ENCODE measurements around the gene FSIP1. TPM values are rescaled to one million over a fixed set of nuclear protein-coding genes. Genes with fewer than 3 reads are reported as not detected.

FSIP1 gene
- total RNA-seq, 6 experiments from 2014 or later = 0.07 to 0.74 (median 0.35) TPM; not detected in 1

GRCh38 chr15:39582977-39583595 is 199.6 kb downstream of the FSIP1 start:
- peak overlapping the region; percentile 48 to 58 (median 53) for H3K4me3 ChIP-seq
- intact Hi-C loops (cut with DNase I) = no loop called here
- WGBS (ENCODE audit: insufficient coverage, low coverage, low lambda C conversion rate, missing lambda C conversion rate) = 40% methylated on average over 3 of the region's 4 CpGs
- H3K9me3 ChIP-seq = no peaks in the 10 kb centered on the region
- peak overlapping the region in 1 of 3 donors; percentile 39 for H3K27ac ChIP-seq
- peaks cover 0 to 32% (median 14%) of the 10 kb centered on the region in 4 donors for H3K4me1 ChIP-seq
- TF ChIP-seq CTCF (IDR thresholded peaks at IDR 0.05) = no peak
- no peaks in the 10 kb centered on the region for H3K27me3 ChIP-seq
- no peak for ATAC-seq
- peaks cover 0 to 36% (median 14%) of the 10 kb centered on the region in 4 donors for H3K36me3 ChIP-seq
- DNase-seq = no peak

GRCh38 chr15:39582286-39582976 is 200.2 kb downstream of the FSIP1 start:
- intact Hi-C loops (cut with DNase I) = no loop called here
- Histone ChIP-seq H3K4me1 (peaks cover 0 to 25% (median 11%) of the 10 kb centered on the region in 4 donors), H3K4me3 (peak overlapping the region; percentile 48 to 58 (median 53)), H3K27ac (peak overlapping the region in 2 of 3 donors; percentile 75 to 88), H3K9me3 (no peaks in the 10 kb centered on the region), H3K36me3 (peaks cover 0 to 29% (median 12%) of the 10 kb centered on the region in 4 donors), H3K27me3 (no peaks in the 10 kb centered on the region)
- no peak for TF ChIP-seq POLR2A (IDR thresholded peaks at IDR 0.05)
- TF ChIP-seq CTCF (IDR thresholded peaks at IDR 0.05) = no peak
- ATAC-seq (no peak), DNase-seq (peak in 1 of 3 donors; percentile 26)
- WGBS (ENCODE audit: insufficient coverage, low coverage, low lambda C conversion rate, missing lambda C conversion rate) = 67% methylated on average over 15 of the region's 20 CpGs

- H3K4me3 ChIP-seq = peak overlapping the region; percentile 48 to 58 (median 53)
- peak overlapping the region; percentile 75 to 88 (median 79) for H3K27ac ChIP-seq
- ATAC-seq (peak; percentile 59 to 70 (median 66)), DNase-seq (peak; percentile 72 to 82 (median 80))
- H3K4me1 ChIP-seq = peaks cover 0 to 20% (median 9%) of the 10 kb centered on the region in 4 donors
- peaks cover 0 to 24% (median 12%) of the 10 kb centered on the region in 4 donors for H3K36me3 ChIP-seq
- TF ChIP-seq CTCF (IDR thresholded peaks at IDR 0.05) (peak; percentile 48 to 53 (median 49)), POLR2A (IDR thresholded peaks at IDR 0.05) (no peak)
- H3K9me3 ChIP-seq = no peaks in the 10 kb centered on the region
- no peaks in the 10 kb centered on the region for H3K27me3 ChIP-seq
- intact Hi-C loops (cut with DNase I) = no loop called here
- 39% methylated on average over 5 of the region's 13 CpGs for WGBS (ENCODE audit: insufficient coverage, low coverage, low lambda C conversion rate, missing lambda C conversion rate)
Measured at GRCh38 chr15:39581793-39582285, 200.8 kb downstream of the FSIP1 start.

- WGBS (ENCODE audit: insufficient coverage, low coverage, low lambda C conversion rate, missing lambda C conversion rate) = 3% methylated on average over 7 of the region's 18 CpGs
- Histone ChIP-seq H3K27me3 (no peaks in the 10 kb centered on the region), H3K27ac (peak overlapping the region; percentile 75 to 88 (median 79)), H3K4me1 (peaks cover 0 to 15% (median 6%) of the 10 kb centered on the region in 4 donors), H3K9me3 (no peaks in the 10 kb centered on the region), H3K36me3 (peaks cover 0 to 22% (median 11%) of the 10 kb centered on the region in 4 donors), H3K4me3 (peak overlapping the region; percentile 48 to 58 (median 53))
- ATAC-seq (no peak), DNase-seq (no peak)
- no peak for TF ChIP-seq POLR2A (IDR thresholded peaks at IDR 0.05)
- TF ChIP-seq CTCF (IDR thresholded peaks at IDR 0.05) = no peak
- intact Hi-C loops (cut with DNase I) = no loop called here
Measured at GRCh38 chr15:39581242-39581792, 201.3 kb downstream of the FSIP1 start.
